DOHH2 (cell line): ENCODE results near the gene GPANK1.

Experiments used
- CTCF ChIP-seq: fragments of 200-600 bp; sonication (generic); IDR thresholded peaks from one replicate; pipeline ENCODE4 v1.5.1; 2014; ENCODE audit warnings: antibody characterized with exemption, mild to moderate bottlenecking, low read depth, low read length; ENCODE audit not compliant: poor library complexity, severe bottlenecking
- EZH2phosphoT487 ChIP-seq: fragments of 200-600 bp; sonication (generic); IDR thresholded peaks from 2 replicates; pipeline ENCODE4 v1.6.1; 2017; ENCODE audit warnings: borderline replicate concordance, mild to moderate bottlenecking, antibody characterized with exemption, low read length, moderate library complexity, mixed read lengths

- no peak for TF ChIP-seq CTCF
- no peak for TF ChIP-seq EZH2phosphoT487
Observed at GRCh38 chr6:31702819-31703716, 38.3 kb upstream of the GPANK1 start, which contains the start of gene ABHD16A.
